NCI-H2196 (cell line): Measurements from ENCODE around the gene RPS27L.
"Not testable (repeated sequence)": the region's sequence is repeated elsewhere in the genome, so short reads cannot be mapped to it uniquely, and the experiment has no call there.

Experiments
- DNase-seq: peaks from one replicate; lab custom pipeline; 2025; ENCODE audit not compliant: unreplicated experiment; lab: John Stamatoyannopoulos, UW

RPS27L gene

GRCh38 chr15:63145426-63145825, 11.9 kb downstream of the RPS27L start:
- no peak for DNase-seq

GRCh38 chr15:63140936-63141335, 16.3 kb downstream of the RPS27L start:
- DNase-seq = no peak

- no peak for DNase-seq
Measured at GRCh38 chr15:63136742-63137141, 20.5 kb downstream of the RPS27L start.

GRCh38 chr15:63135804-63136203, 21.5 kb downstream of the RPS27L start:
- no peak for DNase-seq

- no peak for DNase-seq
Measured at GRCh38 chr15:63135281-63135680, 22.0 kb downstream of the RPS27L start.

GRCh38 chr15:63134245-63134985, 22.9 kb downstream of the RPS27L start:
- DNase-seq = no peak

- no peak for DNase-seq
Measured at GRCh38 chr15:63133786-63134185, 23.5 kb downstream of the RPS27L start.

GRCh38 chr15:63126726-63127125, 30.6 kb downstream of the RPS27L start:
- no peak for DNase-seq

- DNase-seq = no peak
Measured at GRCh38 chr15:63124506-63124905, 32.8 kb downstream of the RPS27L start.

- peak; percentile 19 for DNase-seq
Measured at GRCh38 chr15:63122002-63122875, 35.0 kb downstream of the RPS27L start.

- peak; percentile 74 for DNase-seq
Measured at GRCh38 chr15:63121382-63122001, 35.8 kb downstream of the RPS27L start, which contains the start of gene LACTB. Gene LACTB (plus strand): TSS chr15:63121861. CDS start chr15:63121872, 11 bp downstream.

GRCh38 chr15:63118854-63119253, 38.4 kb downstream of the RPS27L start:
- DNase-seq = no peak

- DNase-seq = no peak
Measured at GRCh38 chr15:63114465-63114864, 42.8 kb downstream of the RPS27L start.

- no peak for DNase-seq
Measured at GRCh38 chr15:63112871-63113270, 44.4 kb downstream of the RPS27L start.

GRCh38 chr15:63111481-63111880, 45.8 kb downstream of the RPS27L start:
- no peak for DNase-seq

GRCh38 chr15:63110428-63111026, 46.8 kb downstream of the RPS27L start:
- DNase-seq = no peak

GRCh38 chr15:63109920-63110319, 47.4 kb downstream of the RPS27L start:
- no peak for DNase-seq

- no peak for DNase-seq
Measured at GRCh38 chr15:63109498-63109897, 47.8 kb downstream of the RPS27L start.

- peak; percentile 4 for DNase-seq
Measured at GRCh38 chr15:63107895-63108546, 49.3 kb downstream of the RPS27L start.

- DNase-seq = not testable (repeated sequence)
Measured at GRCh38 chr15:63105354-63105753, 51.9 kb downstream of the RPS27L start.

- DNase-seq = no peak
Measured at GRCh38 chr15:63104727-63105126, 52.5 kb downstream of the RPS27L start.
